Measurements from ENCODE around the gene MRPS24.
"Not testable (repeated sequence)": the region's sequence is repeated elsewhere in the genome, so short reads cannot be mapped to it uniquely, and the experiment has no call there.

Gene MRPS24

DNA sequence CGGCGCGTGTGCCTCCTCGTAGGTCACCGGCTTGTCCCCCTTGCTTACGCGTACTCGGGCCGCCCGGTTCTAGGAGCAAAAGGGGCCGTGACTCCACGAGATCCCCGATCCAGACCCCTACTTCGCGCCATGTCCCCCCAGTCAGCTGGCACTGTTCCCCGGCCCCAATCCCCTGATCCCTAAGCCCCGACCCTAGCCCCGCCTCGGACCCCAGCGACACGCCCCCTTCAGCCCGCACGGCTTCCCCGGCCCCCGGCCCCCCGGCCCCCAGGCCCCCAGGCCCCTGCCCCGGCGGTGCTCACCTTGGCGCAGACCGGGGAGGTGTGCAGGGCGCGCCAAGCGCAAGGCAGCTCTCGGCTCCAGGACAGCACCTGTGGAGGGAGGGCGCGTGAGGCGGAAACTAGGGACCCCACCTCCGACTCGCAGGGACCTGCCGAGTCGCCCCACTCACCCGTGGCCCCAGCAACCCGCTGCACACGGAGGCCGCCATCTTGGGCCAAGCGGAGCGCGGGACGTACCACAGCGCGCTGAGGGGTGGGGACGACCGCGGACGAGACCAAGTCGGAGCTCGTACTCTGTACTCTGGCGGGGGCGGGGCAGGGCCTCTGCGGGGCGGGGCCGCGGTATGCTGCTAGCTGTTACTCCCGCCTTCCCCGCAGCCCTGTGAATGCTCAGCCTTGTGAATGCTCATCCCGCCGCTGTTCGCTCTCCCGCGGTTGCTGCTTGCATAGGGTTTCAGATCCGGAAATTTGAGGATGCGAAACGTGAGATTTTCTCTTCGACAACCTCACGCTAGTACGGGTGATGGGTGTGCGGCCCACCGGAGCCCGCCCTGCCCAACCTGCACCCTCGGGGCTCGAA, at the start of gene MRPS24:
Gene MRPS24 (minus strand): TSS at position 512 of the 861 bp plus-strand sequence. CDS start 22 bp downstream, at position 490.
- peak; percentile 95 for DNase-seq

DNA sequence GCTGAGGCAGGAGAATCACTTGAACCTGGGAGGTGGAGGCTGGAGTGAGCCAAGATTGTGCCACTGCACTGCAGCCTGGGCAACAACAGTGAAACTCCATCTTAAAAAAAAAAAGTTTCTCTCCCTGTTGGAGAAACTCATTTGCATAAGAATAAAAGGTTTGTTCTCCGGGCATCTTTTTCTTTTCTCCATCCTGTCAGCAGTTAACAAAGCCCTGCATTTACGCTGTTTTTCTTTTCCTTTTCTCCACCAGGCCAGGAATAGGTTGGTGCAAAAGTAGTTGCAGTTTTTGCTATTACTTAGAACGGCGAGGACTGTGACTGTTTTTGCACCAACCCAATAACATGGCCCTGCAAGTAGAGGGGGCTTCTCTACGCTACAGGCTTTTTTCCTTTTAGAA, 46.6 kb upstream of the MRPS24 start:
- DNase-seq, result no peak

DNA sequence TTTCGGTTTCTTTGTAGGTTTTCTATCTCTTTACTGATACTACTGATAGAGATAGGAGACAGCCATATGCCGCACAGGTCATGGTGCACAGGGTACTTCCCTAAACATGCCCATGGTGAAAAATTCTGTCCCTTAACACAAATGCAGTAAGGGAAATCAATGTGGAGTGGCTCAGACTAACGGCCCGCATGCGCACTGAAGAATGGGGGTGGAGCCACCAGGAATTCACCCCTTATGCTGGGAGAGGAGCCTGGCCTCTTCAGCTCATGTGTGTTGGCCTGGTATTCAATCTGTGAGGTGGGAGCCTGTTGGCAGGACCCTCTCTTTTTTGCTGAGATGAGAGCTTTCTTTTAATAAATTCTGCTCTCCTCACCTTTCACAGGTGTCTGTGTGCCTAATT, 45.5 kb upstream of the MRPS24 start:
- DNase-seq, result no peak

DNA sequence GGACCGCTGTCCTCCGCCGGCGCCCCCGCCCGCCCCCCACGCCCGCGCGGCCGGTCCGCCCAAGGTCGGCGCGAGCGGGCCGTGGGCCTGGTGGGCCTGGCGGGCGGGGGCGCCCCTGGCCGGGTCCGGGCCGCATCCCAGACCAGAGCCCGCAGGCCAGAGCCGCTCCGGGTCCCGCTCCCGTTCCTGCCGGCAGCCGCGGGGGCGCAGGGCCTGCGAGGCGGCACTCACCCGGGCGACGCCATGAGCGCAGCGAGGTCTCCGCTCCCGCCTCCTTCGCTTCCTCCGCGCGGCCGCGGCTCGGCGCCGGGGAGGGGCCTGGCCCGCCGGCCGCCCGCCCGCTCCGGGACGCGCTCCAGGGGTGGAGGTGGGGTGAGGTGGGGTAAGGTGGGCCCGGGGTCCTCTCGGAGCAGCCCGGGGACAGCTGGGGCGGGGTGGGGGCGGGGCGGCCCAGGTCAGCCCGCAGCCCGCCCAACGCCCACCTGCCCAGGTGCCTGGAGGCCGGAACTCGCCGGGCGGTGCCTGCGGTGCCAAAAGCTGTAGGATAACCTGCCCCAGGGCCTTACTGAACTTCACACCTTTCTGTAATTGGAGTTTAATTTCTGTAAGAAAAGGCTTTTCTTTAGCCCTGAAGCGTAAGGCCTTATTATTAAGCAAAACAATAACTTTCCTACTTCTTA, 37.2 kb upstream of the MRPS24 start, which contains the start of gene URGCP:
Gene URGCP (minus strand): TSS at position 266 of the 680 bp plus-strand sequence. CDS start 21 bp downstream, at position 245.
- DNase-seq, result peak; percentile 65

DNA sequence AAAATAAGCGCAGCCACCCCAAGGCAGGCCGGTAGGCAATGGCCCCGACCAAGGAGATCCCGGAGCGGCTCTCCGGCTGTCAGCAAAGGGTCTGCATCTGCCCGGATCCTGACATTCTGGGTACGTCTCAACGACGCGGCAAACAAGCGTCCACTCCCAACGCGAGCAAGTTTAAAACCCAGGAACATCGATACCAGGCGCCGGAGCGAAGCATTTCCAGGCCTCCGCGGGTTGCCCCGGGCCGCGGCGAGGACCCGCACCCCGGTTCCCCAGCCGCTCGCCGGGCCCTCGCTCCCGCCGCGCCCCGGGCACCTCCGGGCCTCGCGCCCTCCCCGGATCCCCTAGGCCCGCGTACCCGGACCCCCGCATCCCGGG, 36.6 kb upstream of the MRPS24 start:
- DNase-seq, result peak; percentile 23

DNA sequence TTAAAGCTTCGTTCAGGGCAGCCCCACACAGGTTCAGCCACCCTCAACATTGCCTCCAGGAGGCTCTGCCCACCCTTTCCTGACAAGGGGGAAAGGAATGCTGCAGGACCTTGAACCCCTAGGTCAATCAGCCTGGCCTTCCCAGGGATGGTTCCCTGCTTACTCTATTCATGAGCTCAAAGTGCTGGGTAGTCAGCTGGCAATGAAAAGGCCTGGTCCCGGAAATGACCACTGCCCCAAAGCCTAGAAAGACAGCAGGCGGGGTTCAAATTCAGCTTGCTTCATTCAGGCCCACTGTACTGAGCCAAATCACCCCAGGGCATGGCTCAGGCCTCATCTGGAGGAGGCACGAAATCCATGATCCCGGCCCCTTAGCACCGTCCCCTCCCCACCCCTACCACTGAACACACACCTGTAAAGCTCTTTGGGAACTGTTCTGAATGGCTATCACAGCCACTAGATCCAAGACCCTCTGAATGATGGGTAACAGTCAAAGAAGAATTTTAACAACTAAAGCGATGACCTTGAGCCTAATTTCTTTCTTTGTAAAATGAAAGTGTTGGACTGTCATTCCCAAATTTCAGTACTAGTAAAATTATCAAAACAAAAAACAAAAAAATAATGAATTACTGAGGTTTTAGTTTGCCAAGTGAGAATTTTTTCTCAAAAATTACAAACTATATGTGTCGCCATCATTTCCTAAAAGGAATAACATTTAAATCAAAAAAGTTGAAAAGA, 36.1 kb upstream of the MRPS24 start:
- no peak for DNase-seq

DNA sequence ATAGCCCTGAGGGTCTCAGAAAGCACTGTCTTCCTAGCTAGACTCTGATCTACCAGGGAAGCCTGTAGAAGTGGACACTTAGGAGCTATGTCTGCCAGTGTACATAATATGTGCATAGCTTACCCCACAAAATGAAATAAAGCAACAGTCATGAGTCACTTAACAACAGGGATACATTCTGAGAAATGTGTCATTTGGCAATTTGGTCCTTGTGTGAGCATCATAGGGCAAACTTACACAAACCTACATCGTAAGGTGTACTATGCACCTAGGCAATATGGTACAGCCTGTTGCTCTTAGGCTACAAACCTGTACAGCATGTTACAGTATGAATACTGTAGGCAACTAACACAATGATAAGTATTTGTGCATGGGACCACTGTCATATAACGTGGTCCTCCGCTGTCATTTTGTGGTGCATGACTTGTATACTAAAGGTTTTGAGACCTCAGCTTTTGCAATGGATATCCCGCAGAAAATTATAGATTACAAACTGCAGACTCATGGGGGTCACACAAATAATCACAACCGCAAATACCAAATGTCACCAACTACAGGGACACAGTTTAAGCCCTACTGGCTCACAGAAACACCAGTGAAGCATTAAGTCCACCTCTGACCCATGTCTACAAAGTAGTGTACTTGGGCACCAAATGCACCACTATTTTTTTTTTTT, 35.4 kb upstream of the MRPS24 start:
- DNase-seq, result no peak

DNA sequence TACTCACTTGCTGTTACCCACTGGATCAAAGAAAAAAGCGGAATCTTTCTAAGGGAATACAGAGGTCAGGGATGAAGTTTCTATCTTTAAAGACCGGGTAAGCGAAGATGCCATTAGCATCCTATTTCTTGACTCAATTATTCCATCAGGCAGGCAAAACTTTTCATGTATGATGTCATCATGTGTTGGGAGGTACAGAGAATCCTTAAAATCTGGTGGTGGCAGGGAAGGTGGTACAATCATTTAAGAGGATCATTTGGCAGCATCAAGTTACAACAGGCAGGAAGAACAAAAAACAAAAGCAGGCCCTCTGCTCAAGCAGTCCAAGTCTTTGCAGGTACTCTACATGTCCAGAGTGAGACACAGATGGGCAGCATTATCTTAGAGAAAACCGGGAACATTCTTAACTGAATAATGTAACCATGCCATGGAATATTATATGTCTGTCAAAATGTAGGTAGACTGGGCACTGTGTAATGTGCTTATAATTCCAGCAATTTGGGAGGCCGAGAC, 33.3 kb upstream of the MRPS24 start:
- no peak for DNase-seq

DNA sequence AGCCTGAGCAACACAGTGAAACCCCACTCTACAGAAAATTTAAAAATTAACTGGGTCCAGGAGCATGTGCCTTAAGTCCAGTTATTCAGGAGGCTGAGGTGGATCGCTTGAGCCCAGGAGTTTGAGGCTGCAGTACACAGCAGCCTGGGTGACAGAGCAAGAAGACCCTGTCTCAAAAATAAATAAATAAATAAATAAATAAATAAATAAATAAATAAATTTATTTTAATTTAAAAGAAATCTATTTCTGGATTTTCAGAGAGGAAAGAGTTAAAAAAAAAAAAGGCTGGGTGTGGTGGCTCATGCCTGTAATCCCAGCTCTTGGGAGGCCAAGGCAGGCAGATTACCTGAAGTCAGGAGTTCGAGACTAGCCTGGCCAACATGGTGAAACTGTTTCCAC, 29.3 kb upstream of the MRPS24 start:
- not testable (repeated sequence) for DNase-seq

DNA sequence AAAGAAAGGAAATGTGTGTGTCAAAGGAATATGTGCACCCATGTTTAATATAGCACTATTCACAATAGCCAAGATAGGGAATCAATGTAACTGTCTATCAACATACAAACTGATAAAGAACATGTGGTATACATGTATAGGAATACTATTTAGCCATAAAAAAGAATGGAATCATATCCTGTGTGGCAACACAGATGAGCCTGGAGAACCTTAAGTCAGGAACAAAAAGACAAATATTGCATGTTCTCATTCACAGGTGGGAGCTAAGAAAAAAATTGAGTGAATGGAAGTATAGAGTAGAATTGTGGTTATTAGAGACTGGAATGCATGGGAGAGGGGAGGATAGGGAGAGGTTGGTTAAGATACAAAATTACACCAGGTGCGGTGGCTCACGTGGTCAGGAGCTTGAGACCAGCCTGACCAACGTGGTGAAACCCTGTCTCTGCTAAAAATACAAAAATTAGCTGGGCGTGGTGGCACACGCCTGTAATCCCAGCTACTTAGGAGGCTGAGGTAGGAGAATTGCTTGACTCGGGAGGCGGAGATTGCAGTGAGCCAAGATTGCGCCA, 26.6 kb upstream of the MRPS24 start:
- no peak for DNase-seq

DNA sequence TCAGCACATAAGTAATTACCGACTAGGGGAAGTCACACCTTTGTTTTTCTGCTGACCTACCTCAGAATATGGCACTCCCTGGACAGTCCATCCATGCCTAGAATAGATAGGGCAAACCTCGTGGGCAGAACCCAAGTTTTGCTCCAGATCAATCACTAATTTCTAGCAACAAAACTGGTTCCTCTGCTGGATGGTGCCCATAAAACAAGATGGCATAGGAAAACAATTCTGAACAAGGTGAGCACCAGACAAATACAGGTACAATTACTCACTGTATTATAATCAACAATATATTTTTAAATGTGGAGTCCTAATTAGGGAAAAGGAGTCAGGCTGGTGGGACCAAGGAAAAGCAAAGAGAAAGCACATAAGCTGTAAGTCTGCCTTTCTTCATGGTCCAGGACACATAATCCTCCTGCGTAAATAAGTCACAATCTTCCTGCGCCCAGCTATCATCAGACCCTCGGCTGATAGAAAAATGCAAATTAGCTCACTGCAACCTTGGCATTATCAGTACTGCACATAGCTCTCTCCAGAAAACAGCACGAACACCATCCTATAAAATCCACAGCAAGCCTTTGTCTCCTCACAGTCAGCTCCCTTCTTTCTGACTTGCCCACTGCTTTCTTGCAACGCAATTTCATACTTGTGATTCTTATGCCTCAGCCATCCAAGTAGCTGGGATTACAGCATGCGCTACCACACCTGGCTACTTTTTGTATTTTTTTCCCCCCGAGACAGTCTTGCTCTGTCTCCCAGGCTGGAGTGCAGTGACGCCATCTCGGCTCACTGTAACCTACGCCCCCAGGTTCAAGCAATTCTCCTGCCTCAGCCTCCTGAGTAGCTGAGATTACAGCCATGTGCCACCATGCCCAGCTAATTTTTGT, 22.0 kb upstream of the MRPS24 start:
- DNase-seq, result no peak

DNA sequence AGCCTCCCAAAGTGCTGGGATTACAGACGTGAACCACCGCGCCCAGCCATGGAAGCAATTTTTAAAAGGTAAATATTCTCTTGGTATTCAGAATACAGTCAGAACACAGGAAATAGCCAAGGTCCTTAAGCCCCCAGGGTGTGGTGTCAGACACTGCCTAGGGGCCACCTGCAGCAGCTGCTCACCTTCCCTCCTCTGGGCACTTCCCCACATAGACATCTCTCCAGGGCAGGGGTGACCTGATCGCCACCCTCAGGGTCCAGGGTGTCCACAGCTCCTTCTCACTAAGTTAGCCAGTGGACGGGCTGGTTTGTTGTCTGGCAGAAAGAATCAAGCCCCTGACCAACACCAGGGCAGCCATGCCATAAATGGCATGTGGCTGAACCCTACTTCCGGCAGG, 21.2 kb upstream of the MRPS24 start:
- no peak for DNase-seq

DNA sequence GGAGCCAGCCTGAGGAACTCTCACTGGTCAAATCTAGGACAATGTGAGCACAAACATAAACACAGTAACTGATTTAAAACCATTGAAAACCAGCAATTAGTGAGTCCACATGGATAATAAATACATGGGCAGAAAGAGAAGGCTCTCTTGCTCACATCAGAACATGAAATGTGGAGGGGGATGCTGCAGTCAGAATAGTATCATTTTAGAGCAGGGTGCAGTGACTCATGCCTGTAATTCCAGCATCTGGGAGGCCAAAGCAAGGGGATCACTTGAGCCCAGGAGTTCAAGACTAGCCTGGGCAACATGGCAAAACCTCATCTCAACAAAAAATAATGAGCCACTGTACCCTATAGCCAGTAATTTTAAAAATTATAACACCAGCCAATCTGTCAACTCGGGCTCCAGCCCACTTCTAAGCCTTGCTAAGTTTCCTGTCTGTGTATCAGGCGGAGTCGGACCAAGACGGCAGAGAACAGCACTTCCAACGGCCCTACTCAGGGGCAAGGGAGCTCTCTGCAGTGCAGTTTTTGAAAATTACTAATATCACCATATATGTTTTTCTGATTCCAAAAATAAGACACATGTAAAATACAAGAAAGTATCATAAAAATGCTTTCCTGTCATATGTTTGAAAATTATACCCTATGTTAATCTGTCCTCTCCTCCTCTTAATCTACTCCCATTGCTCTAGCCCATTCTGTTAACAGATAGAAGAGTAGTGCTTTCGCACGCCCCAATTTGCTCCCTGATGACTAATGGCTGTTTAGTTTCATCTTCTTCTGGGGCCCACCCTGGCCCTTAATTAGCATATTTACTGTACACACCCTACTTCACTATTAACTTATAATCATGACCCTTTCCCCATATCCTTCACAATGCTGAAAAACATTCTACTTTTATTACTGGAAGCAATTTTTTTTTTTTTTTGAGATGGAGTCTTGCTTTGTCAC, 20.0 kb upstream of the MRPS24 start:
- DNase-seq, result no peak

DNA sequence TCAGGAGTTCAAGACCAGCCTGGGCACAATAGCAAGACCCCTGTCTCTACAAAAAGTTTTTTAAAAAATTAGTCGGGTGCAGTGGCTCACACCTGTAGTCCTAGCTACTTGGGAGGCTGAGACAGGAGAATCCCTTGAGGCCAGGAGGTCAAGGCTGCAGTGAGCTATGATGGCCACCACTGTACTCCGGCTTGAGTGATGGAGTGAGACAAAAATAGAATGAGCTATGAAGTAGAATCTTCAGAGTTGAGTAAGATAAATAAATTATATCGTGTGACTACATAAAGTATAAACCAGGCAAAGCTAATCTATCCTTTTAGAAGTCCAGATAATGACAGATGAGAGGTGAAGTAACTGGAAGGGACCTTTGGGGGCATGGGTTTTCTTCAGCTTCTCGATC, 15.3 kb upstream of the MRPS24 start:
- DNase-seq, result no peak

DNA sequence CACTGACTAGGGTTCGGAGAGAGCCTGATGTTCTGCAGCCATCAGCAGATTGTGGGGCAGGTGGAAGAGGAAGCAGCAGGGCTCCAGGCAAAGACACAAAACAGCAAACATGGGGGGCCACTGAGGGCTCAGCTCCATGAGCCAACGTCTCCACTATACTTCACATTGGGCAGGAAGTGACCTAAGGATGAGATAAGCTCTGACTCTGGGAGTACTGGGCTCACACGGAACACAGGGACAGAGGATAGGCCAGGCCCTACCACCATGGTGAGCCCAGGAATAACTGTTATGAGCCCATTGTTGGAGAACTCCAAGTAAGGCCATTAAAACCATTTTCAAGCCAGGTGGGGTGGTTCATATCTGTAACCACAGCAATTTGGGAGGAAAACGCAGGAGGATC, 14.9 kb upstream of the MRPS24 start:
- no peak for DNase-seq

DNA sequence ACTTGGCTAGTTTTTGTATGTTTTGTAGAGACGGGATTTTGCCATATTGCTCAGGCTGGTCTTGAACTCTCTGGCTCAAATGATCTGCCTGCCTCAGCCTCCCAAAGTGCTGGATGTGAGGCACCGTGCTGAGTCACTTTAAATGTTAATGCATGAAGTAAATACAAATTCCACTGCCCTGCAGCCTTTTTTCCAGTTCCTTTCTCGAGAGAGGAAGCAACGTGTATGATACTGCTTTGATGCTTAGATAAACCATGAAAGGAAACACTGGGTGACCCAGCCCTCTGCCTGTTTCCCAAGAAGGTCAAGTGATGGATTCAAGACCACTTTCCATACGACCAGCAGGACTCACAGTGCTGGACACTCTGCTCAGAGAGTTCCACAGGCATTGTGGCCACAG, 11.3 kb upstream of the MRPS24 start:
- no peak for DNase-seq

DNA sequence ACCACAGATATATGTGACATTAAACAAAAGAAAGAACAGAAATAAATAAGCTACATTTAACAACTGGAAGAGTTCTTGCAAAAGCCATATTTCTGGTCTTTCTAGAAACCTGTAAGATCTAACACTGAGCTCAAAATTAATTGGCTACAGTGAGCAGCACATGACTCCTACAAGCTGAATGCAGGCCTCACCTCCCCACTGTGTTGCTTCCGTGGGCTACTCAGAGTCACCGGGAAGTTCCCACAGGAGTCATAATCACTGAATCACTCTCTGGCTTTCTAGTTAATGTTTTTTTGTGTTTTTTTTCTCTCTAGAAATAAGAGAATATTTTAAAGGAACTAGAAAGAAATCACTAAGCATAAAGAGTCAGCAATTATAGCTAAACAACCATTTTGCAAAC, 10.2 kb upstream of the MRPS24 start:
- no peak for DNase-seq

DNA sequence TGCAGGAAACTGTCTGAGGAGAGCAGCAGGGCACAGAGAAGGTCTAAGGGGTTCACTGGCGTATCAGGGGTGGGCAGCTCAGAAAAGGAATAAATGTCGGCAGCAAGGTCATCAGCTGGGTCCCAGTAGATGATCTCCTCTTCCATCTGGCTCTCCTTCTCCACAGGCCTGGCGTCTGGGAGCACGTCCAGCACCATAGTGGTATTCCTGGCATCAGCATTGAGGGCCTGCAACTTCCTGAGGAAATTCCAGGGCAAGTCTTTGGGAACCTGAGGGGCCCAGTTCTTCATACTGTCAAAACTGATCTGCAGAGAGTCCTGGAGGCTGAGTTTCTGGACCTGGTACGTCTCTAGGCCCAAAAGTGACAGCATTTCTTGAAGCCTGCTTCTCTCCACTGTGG, 9.6 kb upstream of the MRPS24 start:
- no peak for DNase-seq

DNA sequence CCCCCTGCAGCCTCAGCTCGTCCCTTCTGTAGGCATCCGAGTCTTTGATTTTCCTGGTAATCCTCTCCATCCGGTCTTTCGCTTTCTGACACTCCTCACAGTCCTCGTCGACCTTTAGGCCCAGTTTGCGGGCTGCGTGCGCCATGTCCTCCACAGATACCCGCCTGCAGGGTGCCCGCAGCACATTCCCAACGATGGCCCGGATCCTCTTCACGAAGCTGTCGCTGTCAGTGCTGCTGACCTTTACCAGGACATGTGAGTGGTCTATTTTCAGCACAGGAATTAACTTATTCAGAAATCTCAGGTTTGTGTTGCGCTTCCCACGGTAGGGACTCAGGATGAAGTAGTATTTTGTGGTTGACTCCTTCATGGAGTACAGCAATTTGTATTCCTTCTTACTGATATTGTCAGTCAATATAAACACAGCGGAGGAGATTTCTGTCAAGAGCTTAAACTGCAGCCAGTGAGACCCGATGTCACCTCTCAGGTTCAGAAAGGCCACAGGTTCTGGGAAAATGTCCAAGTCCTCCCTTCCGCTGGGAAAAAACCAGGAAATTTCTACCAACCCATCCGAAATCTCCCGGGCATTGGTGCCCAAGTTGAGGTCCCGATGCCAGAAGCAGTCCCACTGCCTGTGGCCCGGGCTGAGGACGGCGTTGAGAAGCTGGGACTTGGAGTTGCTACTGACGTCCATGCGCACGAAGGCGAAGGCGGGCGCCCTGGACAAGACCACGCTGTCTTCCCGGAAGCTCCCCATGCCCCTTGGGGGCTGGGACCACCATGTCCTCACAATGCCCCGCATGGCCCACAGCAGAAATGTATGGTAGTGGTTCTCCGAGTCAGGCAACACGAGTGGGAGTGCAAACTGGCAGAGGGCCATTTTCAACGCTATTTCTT, 8.9 kb upstream of the MRPS24 start:
- no peak for DNase-seq

Measured in NCI-H345 (cell line).